Stimulated activated memory B cell treated with anti-CD40 and anti-IgM and Interleukin-4, amounts not matched to agents 10 μg/mL and 1 μg/mL and 100 μg/mL, for 72 hours (primary cell): ENCODE measurements around the gene ZNF418.
A peak's percentile ranks its signal among the peaks of the same experiment; 100 is the strongest.
"Not testable (repeated sequence)": the region's sequence is repeated elsewhere in the genome, so short reads cannot be mapped to it uniquely, and the experiment has no call there.

Source experiments
- ATAC-seq: fragments of 150-1000 bp; cut with Tn5 transposase; 2 replicates; pipeline ENCODE4 v1.10.0; 2021
- H3K27ac Mint-ChIP-seq: one replicate; pipeline ENCODE4 v1.8.0; 2022; ENCODE audit warnings: mild to moderate bottlenecking, mixed read lengths
- H3K27me3 Mint-ChIP-seq: one replicate; pipeline ENCODE4 v1.8.0; 2022; ENCODE audit warnings: mixed read lengths
- H3K36me3 Mint-ChIP-seq: one replicate; pipeline ENCODE4 v1.8.0; 2022; ENCODE audit warnings: mixed read lengths
- H3K4me1 Mint-ChIP-seq: one replicate; pipeline ENCODE4 v1.8.0; 2022; ENCODE audit warnings: mixed read lengths
- H3K4me3 Mint-ChIP-seq: one replicate; pipeline ENCODE4 v1.8.0; 2022; ENCODE audit warnings: mild to moderate bottlenecking, moderate library complexity, mixed read lengths
- H3K9me3 Mint-ChIP-seq: one replicate; pipeline ENCODE4 v1.8.0; 2022; ENCODE audit warnings: mixed read lengths

The ZNF418 gene

GRCh38 chr19:57916168-57916995, 18.8 kb downstream of the ZNF418 start, which contains the start of gene ZNF417:
ZNF417 (minus strand) TSS chr19:57916592; CDS start chr19:57916411, 181 bp downstream.
- H3K4me1 Mint-ChIP-seq = peaks cover 44% of the 10 kb centered on the region
- not testable (repeated sequence) for H3K27me3 Mint-ChIP-seq, H3K9me3 Mint-ChIP-seq
- peak; percentile 100 for ATAC-seq
- H3K4me3 Mint-ChIP-seq = peak within 1 kb of the TSS; percentile 86
- H3K36me3 Mint-ChIP-seq = peaks cover 70% of the 10 kb centered on the region
- H3K27ac Mint-ChIP-seq = peak within 1 kb of the TSS; percentile 96

GRCh38 chr19:57914531-57914930, 20.7 kb downstream of the ZNF418 start:
- peak overlapping the region; percentile 35 for H3K4me3 Mint-ChIP-seq
- H3K36me3 Mint-ChIP-seq = peaks cover 68% of the 10 kb centered on the region
- H3K27ac Mint-ChIP-seq = no peak overlapping the region
- no peak for ATAC-seq
- no peaks in the 10 kb centered on the region for H3K27me3 Mint-ChIP-seq
- H3K4me1 Mint-ChIP-seq = peaks cover 45% of the 10 kb centered on the region
- H3K9me3 Mint-ChIP-seq = peaks cover 4% of the 10 kb centered on the region

- no peak for ATAC-seq
- no peak overlapping the region for H3K27ac Mint-ChIP-seq
- H3K36me3 Mint-ChIP-seq = peaks cover 48% of the 10 kb centered on the region
- no peaks in the 10 kb centered on the region for H3K9me3 Mint-ChIP-seq
- no peaks in the 10 kb centered on the region for H3K27me3 Mint-ChIP-seq
- peaks cover 32% of the 10 kb centered on the region for H3K4me1 Mint-ChIP-seq
- no peak overlapping the region for H3K4me3 Mint-ChIP-seq
Observed at GRCh38 chr19:57907394-57907793, 27.8 kb downstream of the ZNF418 start.

DNA sequence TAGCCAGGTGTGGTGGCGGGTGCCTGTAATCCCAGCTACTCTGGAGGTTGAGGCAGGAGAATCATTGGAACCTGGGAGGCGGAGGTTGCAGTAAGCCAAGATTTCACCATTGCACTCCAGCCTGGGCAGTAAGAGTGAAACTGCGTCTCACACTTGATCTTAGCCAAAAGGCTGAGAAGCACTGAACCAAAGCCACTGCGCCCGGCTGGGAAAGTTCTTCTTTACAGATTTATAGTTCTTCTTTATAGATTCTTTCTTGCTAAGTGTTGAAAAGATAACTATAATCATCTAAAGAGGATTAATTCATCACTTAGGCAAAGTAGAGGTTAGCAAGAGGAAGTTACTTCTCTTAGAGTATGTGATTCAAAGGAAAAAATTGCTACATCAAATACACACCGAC, 29.9 kb downstream of the ZNF418 start:
- H3K27me3 Mint-ChIP-seq = no peaks in the 10 kb centered on the region
- H3K9me3 Mint-ChIP-seq = no peaks in the 10 kb centered on the region
- peaks cover 20% of the 10 kb centered on the region for H3K4me1 Mint-ChIP-seq
- ATAC-seq = peak; percentile 75
- H3K4me3 Mint-ChIP-seq = no peak overlapping the region
- peak overlapping the region; percentile 2 for H3K27ac Mint-ChIP-seq
- H3K36me3 Mint-ChIP-seq = peaks cover 34% of the 10 kb centered on the region

DNA sequence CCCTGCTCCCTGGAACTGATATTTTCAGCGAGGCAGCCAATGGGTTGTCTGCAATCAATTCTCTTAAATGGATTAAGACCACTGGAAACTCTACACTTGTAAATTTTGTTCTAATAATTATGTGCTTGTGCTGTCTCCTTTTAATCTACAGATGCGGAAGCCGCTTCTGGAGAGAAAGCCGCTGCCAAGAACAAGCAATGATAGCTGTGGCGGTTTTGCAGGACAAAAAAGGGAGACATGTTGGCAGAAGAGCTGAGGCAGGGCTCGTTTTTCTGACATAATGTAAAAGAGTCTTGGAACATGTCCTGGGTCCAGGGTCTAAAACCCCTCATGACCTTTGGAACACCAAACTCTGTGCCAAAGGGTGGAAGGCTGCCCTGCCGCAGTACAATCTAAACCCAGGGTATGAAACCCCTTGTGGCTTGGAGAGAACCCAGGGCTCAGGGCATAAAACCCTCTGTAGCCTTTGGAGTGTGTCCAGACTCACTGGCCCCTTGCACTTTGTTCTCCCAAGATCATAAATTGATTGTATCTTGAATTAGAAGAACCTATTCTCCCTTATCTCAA, 31.5 kb downstream of the ZNF418 start:
- Mint-ChIP-seq H3K36me3 (peaks cover 23% of the 10 kb centered on the region), H3K4me3 (no peak overlapping the region), H3K27me3 (no peaks in the 10 kb centered on the region), H3K4me1 (peaks cover 20% of the 10 kb centered on the region), H3K27ac (peak overlapping the region; percentile 2), H3K9me3 (no peaks in the 10 kb centered on the region)
- ATAC-seq = no peak

DNA sequence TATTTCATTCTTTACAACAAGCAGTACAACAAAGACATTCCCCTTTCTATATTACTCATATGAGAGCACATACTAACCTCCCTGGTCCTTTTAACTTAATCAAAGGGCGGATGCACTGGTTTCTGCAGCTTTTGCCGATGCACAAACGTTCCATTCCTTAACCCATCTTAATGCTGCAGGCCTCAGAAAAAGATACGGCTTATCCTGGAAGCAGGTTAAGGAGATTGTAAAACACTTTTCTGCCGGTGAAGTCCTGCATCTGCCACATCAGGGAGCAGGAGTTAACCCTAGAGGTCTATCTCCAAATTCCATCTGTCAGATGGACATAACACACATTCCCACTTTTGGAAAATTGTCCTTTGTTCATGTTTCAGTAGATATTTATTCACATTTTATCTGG, 34.9 kb downstream of the ZNF418 start:
- Mint-ChIP-seq H3K4me3 (no peak overlapping the region), H3K4me1 (peaks cover 15% of the 10 kb centered on the region), H3K9me3 (no peaks in the 10 kb centered on the region), H3K27me3 (no peaks in the 10 kb centered on the region), H3K36me3 (peaks cover 13% of the 10 kb centered on the region), H3K27ac (no peak overlapping the region)
- ATAC-seq = no peak

DNA sequence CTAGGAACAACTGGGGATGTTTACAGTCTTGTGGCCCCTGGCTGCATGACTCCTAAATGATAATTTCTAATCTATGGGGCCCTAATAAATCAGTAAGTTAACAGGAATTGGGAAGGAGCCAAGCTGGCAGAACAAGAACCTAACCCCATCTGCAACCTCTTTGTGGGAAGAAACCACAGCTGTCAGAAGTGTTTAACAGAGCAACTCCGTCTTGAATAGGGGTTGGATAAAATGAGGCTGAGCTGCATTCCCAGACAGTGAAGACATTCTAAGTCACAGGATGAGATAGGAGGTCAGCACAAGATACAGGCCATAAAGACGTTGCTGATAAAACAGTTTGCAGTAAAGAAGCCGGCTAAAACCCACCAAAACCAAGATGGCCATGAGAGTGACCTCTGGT, 44.5 kb downstream of the ZNF418 start:
- Mint-ChIP-seq H3K36me3 (peaks cover 28% of the 10 kb centered on the region), H3K4me1 (peaks cover 34% of the 10 kb centered on the region)
- not testable (repeated sequence) for H3K4me3 Mint-ChIP-seq, H3K27ac Mint-ChIP-seq, H3K9me3 Mint-ChIP-seq, H3K27me3 Mint-ChIP-seq, ATAC-seq

DNA sequence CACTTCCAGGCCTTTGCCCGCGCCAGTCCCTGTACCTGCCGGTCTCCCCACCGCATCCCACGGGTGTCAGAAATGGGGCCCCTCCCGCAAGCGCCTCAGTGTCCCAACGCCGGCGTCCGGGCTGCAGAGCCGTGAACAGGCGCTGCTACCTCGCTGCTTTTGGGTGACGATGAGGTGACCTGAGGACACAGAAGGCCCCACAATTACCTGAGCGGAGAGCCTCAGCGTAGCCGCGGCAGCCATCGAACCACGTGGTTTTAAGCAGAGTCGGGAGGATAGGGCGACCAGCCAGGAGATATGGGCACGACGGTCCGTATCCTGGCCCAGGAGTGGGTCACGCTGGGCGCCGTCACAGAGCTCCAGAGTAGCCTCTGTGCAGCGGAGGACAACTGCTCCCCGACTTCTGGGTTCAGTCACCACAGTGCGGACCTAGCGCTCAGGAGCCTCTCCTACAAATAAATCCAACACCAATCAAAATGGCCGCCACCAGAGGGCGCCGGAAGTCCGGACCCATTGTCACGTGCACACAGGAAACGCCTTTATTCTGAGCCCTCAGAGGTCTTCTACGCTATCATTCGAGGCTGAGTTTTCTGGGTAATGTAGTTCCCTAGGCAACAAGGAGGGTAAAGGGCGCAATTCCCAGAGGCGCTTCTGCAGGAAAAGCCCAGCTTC, 46.5 kb downstream of the ZNF418 start, which contains the start of gene ZNF814:
Gene ZNF814 (minus strand): TSS at position 478 of the 672 bp plus-strand sequence. CDS start 235 bp downstream, at position 243.
- Mint-ChIP-seq H3K27me3 (no peaks in the 10 kb centered on the region), H3K4me1 (peaks cover 46% of the 10 kb centered on the region), H3K27ac (peak within 1 kb of the TSS; percentile 92), H3K36me3 (peaks cover 48% of the 10 kb centered on the region), H3K9me3 (peaks cover 3% of the 10 kb centered on the region), H3K4me3 (peak within 1 kb of the TSS; percentile 96)
- peak; percentile 98 for ATAC-seq

DNA sequence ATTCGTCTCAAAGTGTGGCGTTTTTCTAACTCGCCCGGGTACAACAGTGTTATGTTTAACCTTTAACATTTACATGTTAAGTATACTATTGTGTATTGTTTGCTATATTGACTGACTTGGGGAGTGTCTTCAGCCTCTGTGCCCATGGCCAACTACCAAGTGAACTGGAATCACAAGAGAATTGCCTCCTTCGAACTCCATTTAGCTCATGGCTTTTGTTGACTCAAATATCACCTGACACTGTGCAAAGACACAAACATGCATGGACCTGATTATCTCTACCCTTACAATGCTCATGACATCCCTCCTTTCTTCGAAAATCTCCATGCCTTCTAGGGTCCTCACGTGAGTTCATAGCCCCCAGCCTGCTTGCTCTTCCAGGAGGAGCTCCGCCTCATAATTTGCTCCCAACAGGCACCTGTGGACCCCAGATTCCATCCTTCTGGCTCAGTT, 47.1 kb downstream of the ZNF418 start:
- Mint-ChIP-seq H3K4me3 (peak overlapping the region; percentile 96), H3K9me3 (peaks cover 3% of the 10 kb centered on the region), H3K27ac (peak overlapping the region; percentile 92), H3K36me3 (peaks cover 53% of the 10 kb centered on the region), H3K4me1 (peaks cover 51% of the 10 kb centered on the region), H3K27me3 (no peaks in the 10 kb centered on the region)
- peak; percentile 4 for ATAC-seq

DNA sequence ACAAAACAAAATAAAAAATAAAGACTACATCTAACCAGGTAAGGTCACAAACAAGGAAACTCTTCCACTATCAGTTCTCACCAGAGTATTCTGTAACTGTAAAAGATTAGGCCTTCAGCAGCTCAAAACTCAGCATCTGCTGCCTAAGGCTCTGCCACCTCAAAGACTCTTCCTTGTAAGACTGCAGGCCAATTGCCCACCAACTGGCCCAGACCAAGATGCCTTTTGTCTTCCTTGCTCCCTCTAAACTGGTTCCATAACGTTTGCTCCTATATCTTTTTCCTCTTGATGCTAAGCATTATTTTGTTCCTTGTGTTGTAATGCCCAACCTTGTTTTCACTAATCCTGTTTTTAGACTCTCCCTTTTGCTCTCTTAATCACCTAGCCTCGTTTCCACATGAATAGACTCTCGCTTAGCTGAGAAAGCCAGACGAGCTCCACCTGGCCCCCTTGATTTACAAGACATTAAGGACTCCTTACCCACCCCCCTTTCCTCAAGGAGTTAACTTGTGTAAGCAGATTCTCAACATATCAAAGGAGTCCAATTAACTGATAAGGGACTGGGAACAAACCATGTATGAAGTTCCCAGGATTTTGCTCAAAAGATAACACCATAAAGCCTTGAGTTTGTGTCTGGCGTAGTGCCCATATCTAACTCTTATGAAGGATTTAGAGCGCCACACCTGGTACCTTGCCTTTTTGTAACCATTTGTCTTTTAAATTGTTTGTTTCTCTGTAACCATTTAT, 47.8 kb downstream of the ZNF418 start:
- no peaks in the 10 kb centered on the region for H3K27me3 Mint-ChIP-seq
- peaks cover 60% of the 10 kb centered on the region for H3K36me3 Mint-ChIP-seq
- H3K4me3 Mint-ChIP-seq = peak overlapping the region; percentile 96
- no peak for ATAC-seq
- H3K4me1 Mint-ChIP-seq = peaks cover 51% of the 10 kb centered on the region
- H3K9me3 Mint-ChIP-seq = peaks cover 3% of the 10 kb centered on the region
- H3K27ac Mint-ChIP-seq = peak overlapping the region; percentile 92

DNA sequence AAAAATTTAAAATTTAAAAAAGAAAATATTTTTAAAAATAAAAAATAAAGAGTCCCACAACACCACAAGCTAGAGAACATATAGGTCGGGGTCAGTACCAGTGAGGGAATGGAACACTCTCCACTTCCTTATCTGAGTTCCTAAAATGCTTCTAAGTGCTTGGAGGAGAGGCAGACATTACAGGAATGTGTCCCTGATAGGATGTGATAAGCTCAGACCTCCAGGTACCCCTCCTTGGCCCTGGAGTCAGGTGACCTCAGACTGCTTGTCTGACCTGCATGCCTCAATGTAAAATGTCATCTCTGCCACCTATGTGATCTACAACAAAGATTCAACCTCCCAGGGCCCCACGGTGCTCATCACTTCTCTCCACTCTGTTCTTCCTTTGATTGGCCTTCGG, 49.2 kb downstream of the ZNF418 start:
- Mint-ChIP-seq H3K27me3 (no peaks in the 10 kb centered on the region), H3K4me1 (peaks cover 51% of the 10 kb centered on the region), H3K9me3 (peaks cover 3% of the 10 kb centered on the region), H3K36me3 (peaks cover 60% of the 10 kb centered on the region), H3K27ac (no peak overlapping the region), H3K4me3 (no peak overlapping the region)
- ATAC-seq = no peak

DNA sequence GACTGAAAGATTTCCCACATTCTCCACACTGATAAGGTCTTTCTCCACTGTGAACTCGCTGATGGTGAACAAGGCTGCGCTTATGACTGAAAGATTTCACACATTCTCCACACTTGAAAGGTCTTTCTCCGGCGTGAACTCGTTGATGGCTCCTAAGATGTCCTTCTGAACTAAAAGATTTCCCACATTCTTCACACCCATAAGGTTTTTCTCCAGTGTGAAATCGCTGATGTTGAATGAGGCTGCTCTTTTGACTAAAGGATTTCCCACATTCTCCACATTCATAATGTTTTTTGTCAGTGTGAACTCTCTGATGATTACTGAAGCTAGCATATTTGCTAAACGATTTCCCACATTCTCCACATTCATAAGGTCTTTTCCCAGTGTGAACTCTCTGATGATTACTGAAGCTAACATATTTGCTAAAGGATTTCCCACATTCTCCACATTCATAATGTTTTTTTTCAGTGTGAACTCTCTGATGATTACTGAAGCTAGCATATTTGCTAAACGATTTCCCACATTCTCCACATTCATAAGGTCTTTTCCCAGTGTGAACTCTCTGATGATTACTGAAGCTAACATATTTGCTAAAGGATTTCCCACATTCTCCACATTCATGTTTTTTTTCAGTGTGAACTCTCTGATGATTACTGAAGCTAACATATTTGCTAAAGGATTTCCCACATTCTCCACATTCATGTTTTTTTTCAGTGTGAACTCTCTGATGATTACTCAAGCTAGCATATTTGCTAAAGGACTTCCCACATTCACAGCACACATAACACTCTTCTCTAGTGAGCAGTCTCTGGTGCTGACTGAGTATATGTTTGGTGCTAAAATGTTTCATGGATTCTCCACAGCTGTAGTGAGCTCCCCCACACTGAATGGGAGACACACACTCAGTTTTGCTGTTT, 61.1 kb downstream of the ZNF418 start:
- H3K27me3 Mint-ChIP-seq, ATAC-seq, H3K27ac Mint-ChIP-seq, H3K4me3 Mint-ChIP-seq, H3K4me1 Mint-ChIP-seq: not testable (repeated sequence)
- peaks cover 94% of the 10 kb centered on the region for H3K36me3 Mint-ChIP-seq
- peaks cover 35% of the 10 kb centered on the region for H3K9me3 Mint-ChIP-seq

GRCh38 chr19:57872450-57872849, 62.8 kb downstream of the ZNF418 start:
- Mint-ChIP-seq H3K9me3 (peaks cover 32% of the 10 kb centered on the region), H3K27ac (no peak overlapping the region), H3K36me3 (peaks cover 95% of the 10 kb centered on the region), H3K27me3 (no peaks in the 10 kb centered on the region), H3K4me1 (no peaks in the 10 kb centered on the region), H3K4me3 (no peak overlapping the region)
- ATAC-seq = no peak
